Measurements from ENCODE around the gene IFNG.

DNA sequence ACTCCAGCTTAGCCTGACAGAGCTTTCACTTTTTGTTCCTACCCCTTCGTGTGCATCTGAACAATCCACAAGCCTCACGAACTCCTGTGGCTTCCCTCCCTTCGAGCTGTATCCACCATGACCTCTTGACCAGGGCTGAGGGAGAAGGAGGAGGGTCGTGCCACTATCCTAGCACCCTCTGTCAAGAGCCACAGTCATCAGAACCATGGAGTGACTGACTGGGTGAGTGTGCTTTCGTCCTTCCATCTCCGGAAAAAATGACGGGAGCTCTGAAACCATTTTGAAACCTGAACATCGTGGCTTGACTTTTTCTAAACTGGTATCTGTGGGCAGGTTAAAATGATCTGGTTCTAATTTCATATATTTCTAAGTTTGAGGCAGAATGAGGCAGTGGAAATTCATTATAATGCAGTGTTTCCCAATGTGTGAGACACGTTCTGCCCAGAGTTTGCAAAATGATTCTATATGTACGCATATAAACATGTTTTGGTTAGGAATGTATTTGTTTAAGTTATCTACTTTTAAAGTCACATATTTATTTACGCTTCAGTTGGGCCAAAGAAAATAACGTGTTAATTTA lies 39.1 kb upstream of the IFNG start:
- TF ChIP-seq CEBPB (IDR thresholded peaks at IDR 0.05) = no peak
- TF ChIP-seq ZFP36 (IDR thresholded peaks at IDR 0.05; ENCODE audit: borderline replicate concordance, partially characterized antibody) = no peak
- TF ChIP-seq, protein P1, sequence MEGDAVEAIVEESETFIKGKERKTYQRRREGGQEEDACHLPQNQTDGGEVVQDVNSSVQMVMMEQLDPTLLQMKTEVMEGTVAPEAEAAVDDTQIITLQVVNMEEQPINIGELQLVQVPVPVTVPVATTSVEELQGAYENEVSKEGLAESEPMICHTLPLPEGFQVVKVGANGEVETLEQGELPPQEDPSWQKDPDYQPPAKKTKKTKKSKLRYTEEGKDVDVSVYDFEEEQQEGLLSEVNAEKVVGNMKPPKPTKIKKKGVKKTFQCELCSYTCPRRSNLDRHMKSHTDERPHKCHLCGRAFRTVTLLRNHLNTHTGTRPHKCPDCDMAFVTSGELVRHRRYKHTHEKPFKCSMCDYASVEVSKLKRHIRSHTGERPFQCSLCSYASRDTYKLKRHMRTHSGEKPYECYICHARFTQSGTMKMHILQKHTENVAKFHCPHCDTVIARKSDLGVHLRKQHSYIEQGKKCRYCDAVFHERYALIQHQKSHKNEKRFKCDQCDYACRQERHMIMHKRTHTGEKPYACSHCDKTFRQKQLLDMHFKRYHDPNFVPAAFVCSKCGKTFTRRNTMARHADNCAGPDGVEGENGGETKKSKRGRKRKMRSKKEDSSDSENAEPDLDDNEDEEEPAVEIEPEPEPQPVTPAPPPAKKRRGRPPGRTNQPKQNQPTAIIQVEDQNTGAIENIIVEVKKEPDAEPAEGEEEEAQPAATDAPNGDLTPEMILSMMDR (IDR thresholded peaks at IDR 0.05) = no peak
- no peak for TF ChIP-seq ZC3H11A (IDR thresholded peaks at IDR 0.05)
- TF ChIP-seq, protein P2, sequence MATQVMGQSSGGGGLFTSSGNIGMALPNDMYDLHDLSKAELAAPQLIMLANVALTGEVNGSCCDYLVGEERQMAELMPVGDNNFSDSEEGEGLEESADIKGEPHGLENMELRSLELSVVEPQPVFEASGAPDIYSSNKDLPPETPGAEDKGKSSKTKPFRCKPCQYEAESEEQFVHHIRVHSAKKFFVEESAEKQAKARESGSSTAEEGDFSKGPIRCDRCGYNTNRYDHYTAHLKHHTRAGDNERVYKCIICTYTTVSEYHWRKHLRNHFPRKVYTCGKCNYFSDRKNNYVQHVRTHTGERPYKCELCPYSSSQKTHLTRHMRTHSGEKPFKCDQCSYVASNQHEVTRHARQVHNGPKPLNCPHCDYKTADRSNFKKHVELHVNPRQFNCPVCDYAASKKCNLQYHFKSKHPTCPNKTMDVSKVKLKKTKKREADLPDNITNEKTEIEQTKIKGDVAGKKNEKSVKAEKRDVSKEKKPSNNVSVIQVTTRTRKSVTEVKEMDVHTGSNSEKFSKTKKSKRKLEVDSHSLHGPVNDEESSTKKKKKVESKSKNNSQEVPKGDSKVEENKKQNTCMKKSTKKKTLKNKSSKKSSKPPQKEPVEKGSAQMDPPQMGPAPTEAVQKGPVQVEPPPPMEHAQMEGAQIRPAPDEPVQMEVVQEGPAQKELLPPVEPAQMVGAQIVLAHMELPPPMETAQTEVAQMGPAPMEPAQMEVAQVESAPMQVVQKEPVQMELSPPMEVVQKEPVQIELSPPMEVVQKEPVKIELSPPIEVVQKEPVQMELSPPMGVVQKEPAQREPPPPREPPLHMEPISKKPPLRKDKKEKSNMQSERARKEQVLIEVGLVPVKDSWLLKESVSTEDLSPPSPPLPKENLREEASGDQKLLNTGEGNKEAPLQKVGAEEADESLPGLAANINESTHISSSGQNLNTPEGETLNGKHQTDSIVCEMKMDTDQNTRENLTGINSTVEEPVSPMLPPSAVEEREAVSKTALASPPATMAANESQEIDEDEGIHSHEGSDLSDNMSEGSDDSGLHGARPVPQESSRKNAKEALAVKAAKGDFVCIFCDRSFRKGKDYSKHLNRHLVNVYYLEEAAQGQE (IDR thresholded peaks at IDR 0.05) = no peak
- TF ChIP-seq, protein P3, sequence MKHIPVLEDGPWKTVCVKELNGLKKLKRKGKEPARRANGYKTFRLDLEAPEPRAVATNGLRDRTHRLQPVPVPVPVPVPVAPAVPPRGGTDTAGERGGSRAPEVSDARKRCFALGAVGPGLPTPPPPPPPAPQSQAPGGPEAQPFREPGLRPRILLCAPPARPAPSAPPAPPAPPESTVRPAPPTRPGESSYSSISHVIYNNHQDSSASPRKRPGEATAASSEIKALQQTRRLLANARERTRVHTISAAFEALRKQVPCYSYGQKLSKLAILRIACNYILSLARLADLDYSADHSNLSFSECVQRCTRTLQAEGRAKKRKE (CRISPR knock-in tag; IDR thresholded peaks at IDR 0.05; ENCODE audit: low read depth) = no peak
- TF ChIP-seq, protein P4, sequence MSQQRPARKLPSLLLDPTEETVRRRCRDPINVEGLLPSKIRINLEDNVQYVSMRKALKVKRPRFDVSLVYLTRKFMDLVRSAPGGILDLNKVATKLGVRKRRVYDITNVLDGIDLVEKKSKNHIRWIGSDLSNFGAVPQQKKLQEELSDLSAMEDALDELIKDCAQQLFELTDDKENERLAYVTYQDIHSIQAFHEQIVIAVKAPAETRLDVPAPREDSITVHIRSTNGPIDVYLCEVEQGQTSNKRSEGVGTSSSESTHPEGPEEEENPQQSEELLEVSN (IDR thresholded peaks at IDR 0.05; ENCODE audit: borderline replicate concordance, low read depth) = no peak
- no peak for TF ChIP-seq ESRRA (IDR thresholded peaks at IDR 0.05; ENCODE audit: borderline replicate concordance, low read length)
- TF ChIP-seq, protein P5, sequence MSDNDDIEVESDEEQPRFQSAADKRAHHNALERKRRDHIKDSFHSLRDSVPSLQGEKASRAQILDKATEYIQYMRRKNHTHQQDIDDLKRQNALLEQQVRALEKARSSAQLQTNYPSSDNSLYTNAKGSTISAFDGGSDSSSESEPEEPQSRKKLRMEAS (IDR thresholded peaks at IDR 0.05) = no peak
- no peak for TF ChIP-seq RAD21 (conservative IDR thresholded peaks at IDR 0.05 in 1 of 2, IDR thresholded peaks at IDR 0.05 in 1 of 2)
- no peak for TF ChIP-seq POLR2A (IDR thresholded peaks at IDR 0.05; ENCODE audit: low read length)
- no peak for TF ChIP-seq FOSL2 (IDR thresholded peaks at IDR 0.05)
- no peak for TF ChIP-seq FOSL2 (CRISPR knock-in tag; IDR thresholded peaks at IDR 0.05)
